ENCODE results near the gene OSBP2. TPM values are rescaled to one million over a fixed set of nuclear protein-coding genes. Genes with fewer than 3 reads are reported as not detected.

The OSBP2 gene
- total and polyA plus RNA-seq, 10 of the 15 experiments (the other 5 are each of a cell fraction or from before 2014, with no cell fraction given) = 0.11 to 7.7 (median 3.6) TPM

DNA sequence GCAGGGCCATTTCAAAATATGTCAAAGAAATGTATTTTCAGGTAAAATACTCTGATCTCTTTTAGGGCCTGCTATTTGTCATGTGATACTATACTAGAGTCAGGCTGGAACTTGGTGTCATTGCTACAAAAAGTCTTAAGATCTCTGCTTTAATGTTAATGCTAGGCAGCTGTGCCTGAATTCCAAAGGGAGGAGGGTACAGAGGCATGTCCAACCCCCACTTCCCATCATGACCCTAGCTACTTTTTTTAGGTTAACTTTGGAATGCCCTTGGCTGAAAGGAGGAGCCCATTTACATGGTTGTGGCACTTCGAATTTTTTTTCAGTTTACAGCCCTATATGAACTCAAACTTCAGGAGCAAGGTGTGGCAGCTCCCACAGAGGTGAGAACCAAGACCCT is 58.1 kb downstream of the OSBP2 start:
- intact Hi-C loops (cut with micrococcal nuclease; ENCODE audit: unreplicated experiment) (no loop called here), in situ Hi-C loops (cut with MboI) (loop anchor here (10.0 to 25.0 kb wide), 2 partner anchors 160 to 308 kb away; no protein-coding TSS in a partner anchor)
- RAD21 ChIA-PET (ENCODE audit: unreplicated experiment) = interaction anchor here (0.6 to 4.9 kb wide), 3 partner anchors 25 to 154 kb away, joined by 3 to 165 read pairs (median 4); partner anchors contain the start of gene SLC35E4
- no peak overlapping the region for H3K9ac ChIP-seq (ENCODE audit: control insufficient read depth, insufficient read depth, low read length)
- no peaks in the 10 kb centered on the region for H3K36me3 ChIP-seq (ENCODE audit: control insufficient read depth in 2 of 2, insufficient read depth in 2 of 2, low read length in 1 of 2)
- 17% methylated on average over 1 of the region's 1 CpG for WGBS (ENCODE audit: insufficient coverage, insufficient replicate concordance, low lambda C conversion rate, missing lambda C conversion rate)
- H3K9me3 ChIP-seq (replicated peaks; ENCODE audit: control insufficient read depth, insufficient read depth, low read length) = no peaks in the 10 kb centered on the region
- FAIRE-seq = no peak
- no peak overlapping the region for H3K4me2 ChIP-seq (ENCODE audit: control insufficient read depth, insufficient read depth)
- SMC1A ChIA-PET (ENCODE audit: uncharacterized antibody, unreplicated experiment) = interaction anchor here (1.1 to 7.1 kb wide), 4 partner anchors 9 to 163 kb away, joined by 3 to 159 read pairs (median 4); partner anchors contain the start of gene SLC35E4
- ATAC-seq = no peak
- H4K20me1 ChIP-seq (ENCODE audit: control insufficient read depth, insufficient read depth) = no peaks in the 10 kb centered on the region
- H3K4me1 ChIP-seq (ENCODE audit: control insufficient read depth, insufficient read depth, low read length) = no peaks in the 10 kb centered on the region
- no peak overlapping the region for H2AFZ ChIP-seq (ENCODE audit: control insufficient read depth, low read depth, low read length)
- no TSS peak for BruUV-seq (replicated peaks)
- no peak overlapping the region for H3K27ac ChIP-seq (ENCODE audit: control insufficient read depth, insufficient read depth)
- CTCF ChIA-PET = interaction anchor here (0.7 to 8.0 kb wide), 3 partner anchors 15 to 118 kb away, joined by 3 to 243 read pairs (median 3); partner anchors contain the start of gene SLC35E4
- no peak overlapping the region for H3K4me3 ChIP-seq
- no peaks in the 10 kb centered on the region for H3K79me2 ChIP-seq (ENCODE audit: control insufficient read depth, insufficient read depth, low read length)
- POLR2A ChIA-PET = interaction anchor here (0.6 kb wide), 1 partner anchor 217 kb away, joined by 3 read pairs; no protein-coding TSS in a partner anchor
- DNase-seq (ENCODE audit: low read depth, low spot score) = no peak
- no peak for TF ChIP-seq PAX5 (IDR thresholded peaks at IDR 0.05; ENCODE audit: borderline replicate concordance, low read depth, low read length)
- TF ChIP-seq EGR1 (IDR thresholded peaks at IDR 0.05; ENCODE audit: borderline replicate concordance in 1 of 2, low read depth in 2 of 2, low read length in 2 of 2) = no peak
- TF ChIP-seq ZBED1 (IDR thresholded peaks at IDR 0.05; ENCODE audit: borderline replicate concordance) = no peak
- TF ChIP-seq RBBP5 (conservative IDR thresholded peaks at IDR 0.05) = no peak
- TF ChIP-seq SMAD1 (IDR thresholded peaks at IDR 0.05; ENCODE audit: low read depth, partially characterized antibody) = no peak
- no peak for TF ChIP-seq MYC (IDR thresholded peaks at IDR 0.05; ENCODE audit: insufficient read depth, insufficient read length, insufficient replicate concordance, low read length, severe bottlenecking)
- TF ChIP-seq, protein P1, sequence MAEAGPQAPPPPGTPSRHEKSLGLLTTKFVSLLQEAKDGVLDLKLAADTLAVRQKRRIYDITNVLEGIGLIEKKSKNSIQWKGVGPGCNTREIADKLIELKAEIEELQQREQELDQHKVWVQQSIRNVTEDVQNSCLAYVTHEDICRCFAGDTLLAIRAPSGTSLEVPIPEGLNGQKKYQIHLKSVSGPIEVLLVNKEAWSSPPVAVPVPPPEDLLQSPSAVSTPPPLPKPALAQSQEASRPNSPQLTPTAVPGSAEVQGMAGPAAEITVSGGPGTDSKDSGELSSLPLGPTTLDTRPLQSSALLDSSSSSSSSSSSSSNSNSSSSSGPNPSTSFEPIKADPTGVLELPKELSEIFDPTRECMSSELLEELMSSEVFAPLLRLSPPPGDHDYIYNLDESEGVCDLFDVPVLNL (IDR thresholded peaks at IDR 0.05; ENCODE audit: low read depth, low read length) = no peak
- TF ChIP-seq, protein P2, sequence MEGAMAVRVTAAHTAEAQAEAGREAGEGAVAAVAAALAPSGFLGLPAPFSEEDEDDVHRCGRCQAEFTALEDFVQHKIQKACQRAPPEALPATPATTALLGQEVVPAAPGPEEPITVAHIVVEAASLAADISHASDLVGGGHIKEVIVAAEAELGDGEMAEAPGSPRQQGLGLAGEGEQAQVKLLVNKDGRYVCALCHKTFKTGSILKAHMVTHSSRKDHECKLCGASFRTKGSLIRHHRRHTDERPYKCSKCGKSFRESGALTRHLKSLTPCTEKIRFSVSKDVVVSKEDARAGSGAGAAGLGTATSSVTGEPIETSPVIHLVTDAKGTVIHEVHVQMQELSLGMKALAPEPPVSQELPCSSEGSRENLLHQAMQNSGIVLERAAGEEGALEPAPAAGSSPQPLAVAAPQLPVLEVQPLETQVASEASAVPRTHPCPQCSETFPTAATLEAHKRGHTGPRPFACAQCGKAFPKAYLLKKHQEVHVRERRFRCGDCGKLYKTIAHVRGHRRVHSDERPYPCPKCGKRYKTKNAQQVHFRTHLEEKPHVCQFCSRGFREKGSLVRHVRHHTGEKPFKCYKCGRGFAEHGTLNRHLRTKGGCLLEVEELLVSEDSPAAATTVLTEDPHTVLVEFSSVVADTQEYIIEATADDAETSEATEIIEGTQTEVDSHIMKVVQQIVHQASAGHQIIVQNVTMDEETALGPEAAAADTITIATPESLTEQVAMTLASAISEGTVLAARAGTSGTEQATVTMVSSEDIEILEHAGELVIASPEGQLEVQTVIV (IDR thresholded peaks at IDR 0.05; ENCODE audit: borderline replicate concordance, partially characterized antibody) = no peak
- TF ChIP-seq KLF5 (IDR thresholded peaks at IDR 0.05; ENCODE audit: partially characterized antibody) = no peak
- no peak for TF ChIP-seq ZNF217 (IDR thresholded peaks at IDR 0.05)
- TF ChIP-seq CHD2 (IDR thresholded peaks at IDR 0.05; ENCODE audit: borderline replicate concordance, low read depth, low read length) = no peak
- no peak for TF ChIP-seq IKZF1 (conservative IDR thresholded peaks at IDR 0.05)
- TF ChIP-seq, protein P3, sequence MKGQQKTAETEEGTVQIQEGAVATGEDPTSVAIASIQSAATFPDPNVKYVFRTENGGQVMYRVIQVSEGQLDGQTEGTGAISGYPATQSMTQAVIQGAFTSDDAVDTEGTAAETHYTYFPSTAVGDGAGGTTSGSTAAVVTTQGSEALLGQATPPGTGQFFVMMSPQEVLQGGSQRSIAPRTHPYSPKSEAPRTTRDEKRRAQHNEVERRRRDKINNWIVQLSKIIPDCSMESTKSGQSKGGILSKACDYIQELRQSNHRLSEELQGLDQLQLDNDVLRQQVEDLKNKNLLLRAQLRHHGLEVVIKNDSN (IDR thresholded peaks at IDR 0.05; ENCODE audit: borderline replicate concordance, extremely low read length, insufficient read depth, low read depth, low read length) = no peak
- no peak for TF ChIP-seq CEBPB (IDR thresholded peaks at IDR 0.05; ENCODE audit: borderline replicate concordance in 1 of 2, low read depth in 2 of 2, low read length in 2 of 2)
- TF ChIP-seq MEF2A (IDR thresholded peaks at IDR 0.05; ENCODE audit: insufficient read depth, low read depth, low read length) = no peak
- TF ChIP-seq STAT3 (IDR thresholded peaks at IDR 0.05; ENCODE audit: low read depth, low read length) = no peak
- TF ChIP-seq BCL11A (IDR thresholded peaks at IDR 0.05; ENCODE audit: low read depth, low read length) = no peak
- no peak for TF ChIP-seq SUZ12 (IDR thresholded peaks at IDR 0.05; ENCODE audit: unreplicated experiment)
- no peak for TF ChIP-seq ZZZ3 (IDR thresholded peaks at IDR 0.05; ENCODE audit: control insufficient read depth, insufficient read length, low read depth)
- no peaks in the 10 kb centered on the region for H3K27me3 ChIP-seq (replicated peaks in 1 of 2; ENCODE audit: control insufficient read depth in 2 of 2, insufficient read depth in 2 of 2, low read length in 1 of 2)
